Natural killer cell treated with Interleukin-12 subunit alpha and Interleukin-12 subunit beta and Interleukin-15 and Interleukin-18, amount 100 ng/mL, for 72 hours (primary cell): ENCODE data around the gene OR3A1. TPM values are rescaled to one million over a fixed set of nuclear protein-coding genes. Genes with fewer than 3 reads are reported as not detected.
"Not testable (repeated sequence)": the region's sequence is repeated elsewhere in the genome, so short reads cannot be mapped to it uniquely, and the experiment has no call there.

ENCODE experiments used
- ATAC-seq, 2 donors: fragments of 150-1000 bp; cut with Tn5 transposase in 1 of 2; sonication (Bioruptor Pico), chemical (Tn5 transposase) in 1 of 2; 2 replicates each; pipeline ENCODE4 v1.10.0; 2021
- DNase-seq: peaks from one replicate; pipeline ENCODE4 v3.0.0; 2022; ENCODE audit warnings: low spot score
- H3K27ac Mint-ChIP-seq, 2 donors: 1 replicate in 1 of 2; 2 replicates in 1 of 2; pipeline ENCODE4 v1.8.0; 2022; ENCODE audit warnings: mixed read lengths in 2 of 2, mild to moderate bottlenecking in 1 of 2, moderate library complexity in 1 of 2
- H3K27me3 Mint-ChIP-seq, 2 donors: 1 replicate in 1 of 2; 2 replicates in 1 of 2; pipeline ENCODE4 v1.8.0; 2022; ENCODE audit warnings: mixed read lengths in 2 of 2
- H3K36me3 Mint-ChIP-seq: one replicate; pipeline ENCODE4 v1.8.0; 2022; ENCODE audit warnings: mixed read lengths
- H3K4me1 Mint-ChIP-seq, 2 donors: 1 replicate in 1 of 2; 2 replicates in 1 of 2; pipeline ENCODE4 v1.8.0; 2022; ENCODE audit warnings: low read depth in 2 of 2, mixed read lengths in 2 of 2, mild to moderate bottlenecking in 1 of 2
- H3K4me3 Mint-ChIP-seq: one replicate; pipeline ENCODE4 v1.8.0; 2022; ENCODE audit warnings: mixed read lengths
- H3K9me3 Mint-ChIP-seq: 2 replicates; pipeline ENCODE4 v1.8.0; 2022; ENCODE audit warnings: mixed read lengths
- total RNA-seq, 2 donors: library from RNA; stranded (reverse); gene quantifications; one replicate each; pipeline ENCODE4 v1.2.3, GENCODE V29; 2022

Gene OR3A1
- under 1 TPM in 1 of 2 donors, not detected in 1; 0.57 TPM for total RNA-seq

GRCh38 chr17:3298260-3298659, at the start of gene OR3A1:
OR3A1 (minus strand) TSS chr17:3298360; CDS start chr17:3292582, 5,778 bp downstream.
- Mint-ChIP-seq H3K36me3 (peaks cover 4% of the 10 kb centered on the region), H3K9me3 (no peaks in the 10 kb centered on the region), H3K27me3 (peaks cover 13 to 52% of the 10 kb centered on the region in 2 donors), H3K4me3 (no peak within 1 kb of the TSS), H3K4me1 (no peaks in the 10 kb centered on the region), H3K27ac (no peak within 1 kb of the TSS)
- no peak for ATAC-seq
- DNase-seq = no peak

DNA sequence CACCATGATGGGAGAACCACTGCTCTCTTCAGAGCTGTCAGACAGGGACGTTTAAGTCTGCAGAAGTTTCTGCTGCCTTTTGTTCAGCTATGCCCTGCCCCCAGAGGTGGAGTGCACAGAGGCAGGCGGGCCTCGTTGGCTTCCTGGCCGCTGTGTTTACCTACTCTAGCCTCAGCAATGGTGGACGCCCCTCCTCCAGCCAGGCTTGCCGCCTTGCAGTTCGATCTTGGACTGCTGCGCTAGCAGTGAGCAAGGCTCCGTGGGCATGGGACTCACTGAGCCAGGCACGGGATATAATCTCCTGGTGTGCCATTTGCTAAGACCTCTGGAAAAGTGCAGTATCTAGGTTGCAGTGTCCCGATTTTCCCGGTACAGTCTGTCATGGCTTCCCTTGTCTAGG, 44.6 kb upstream of the OR3A1 start:
- H3K27me3 Mint-ChIP-seq = peaks cover 31 to 52% of the 10 kb centered on the region in 2 donors
- not testable (repeated sequence) for ATAC-seq, DNase-seq, H3K9me3 Mint-ChIP-seq, H3K4me1 Mint-ChIP-seq, H3K27ac Mint-ChIP-seq, H3K4me3 Mint-ChIP-seq, H3K36me3 Mint-ChIP-seq

DNA sequence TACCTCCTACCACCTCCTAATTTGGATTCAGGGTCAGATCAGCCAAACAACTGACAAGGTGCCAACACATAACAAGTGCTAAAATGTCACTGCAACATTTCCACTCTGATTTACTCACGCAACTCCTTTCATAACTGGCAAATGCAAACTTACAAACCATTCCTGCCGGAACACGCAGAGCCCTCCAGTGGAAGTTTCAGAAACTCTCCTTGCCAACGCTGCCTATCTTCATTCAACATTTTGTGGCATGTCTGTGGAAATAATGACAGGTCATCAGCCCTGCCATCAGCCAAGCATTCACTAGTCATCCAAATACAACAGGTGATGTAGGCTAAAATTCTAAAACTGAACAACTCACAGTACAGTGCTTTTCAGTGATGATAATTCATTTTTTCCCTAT, 37.7 kb upstream of the OR3A1 start:
- Mint-ChIP-seq H3K4me1 (no peaks in the 10 kb centered on the region), H3K9me3 (peaks cover 5% of the 10 kb centered on the region), H3K27me3 (peaks cover 29 to 53% of the 10 kb centered on the region in 2 donors), H3K36me3 (no peaks in the 10 kb centered on the region), H3K4me3 (no peak overlapping the region), H3K27ac (no peak overlapping the region)
- ATAC-seq = no peak
- DNase-seq = no peak

DNA sequence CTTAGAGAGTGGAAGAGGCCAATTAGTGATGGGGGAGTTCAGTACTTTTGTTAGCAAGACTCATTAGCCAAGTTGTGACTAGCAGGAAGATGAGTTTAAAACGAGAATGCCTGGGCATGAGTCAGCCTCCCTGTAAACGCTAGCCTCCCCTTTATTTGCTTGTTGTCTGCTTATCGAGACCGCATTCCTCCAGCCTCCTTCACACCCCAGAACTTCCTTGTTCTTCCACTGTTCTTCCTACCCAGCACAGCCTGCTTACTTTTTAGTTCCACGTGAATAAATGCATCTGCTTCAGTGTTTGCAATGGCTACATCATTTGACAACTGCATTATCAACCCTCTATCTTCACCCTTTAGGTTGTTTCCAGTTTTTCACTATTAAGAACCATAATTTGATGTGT, 20.2 kb upstream of the OR3A1 start:
- DNase-seq = no peak
- no peak for ATAC-seq
- Mint-ChIP-seq H3K36me3 (no peaks in the 10 kb centered on the region), H3K9me3 (no peaks in the 10 kb centered on the region), H3K27ac (no peak overlapping the region), H3K4me1 (no peaks in the 10 kb centered on the region), H3K27me3 (peaks cover 13 to 30% of the 10 kb centered on the region in 2 donors), H3K4me3 (no peak overlapping the region)

DNA sequence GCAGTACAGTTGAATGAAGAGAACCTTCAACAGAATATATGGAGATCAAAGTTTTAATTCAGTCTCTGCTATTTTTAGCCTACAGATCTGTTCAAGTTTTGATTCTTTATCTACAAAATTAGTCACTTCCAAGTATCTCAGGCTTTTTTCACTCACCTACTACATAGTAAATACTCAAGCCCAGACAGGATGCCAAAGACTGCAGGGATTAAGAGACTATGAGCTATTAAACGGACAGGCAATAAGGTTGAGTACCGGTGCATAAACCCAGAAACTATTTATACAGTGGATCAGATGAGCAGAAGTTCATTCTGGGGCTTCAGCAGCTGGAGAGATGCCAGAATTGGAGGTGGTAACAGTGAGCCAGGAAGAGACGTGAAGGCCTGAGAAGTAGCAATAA, 18.7 kb upstream of the OR3A1 start:
- H3K27me3 Mint-ChIP-seq = peaks cover 7 to 22% of the 10 kb centered on the region in 2 donors
- no peak overlapping the region for H3K27ac Mint-ChIP-seq
- ATAC-seq = no peak
- no peak overlapping the region for H3K4me3 Mint-ChIP-seq
- H3K9me3 Mint-ChIP-seq = no peaks in the 10 kb centered on the region
- no peaks in the 10 kb centered on the region for H3K36me3 Mint-ChIP-seq
- no peaks in the 10 kb centered on the region for H3K4me1 Mint-ChIP-seq
- no peak for DNase-seq

DNA sequence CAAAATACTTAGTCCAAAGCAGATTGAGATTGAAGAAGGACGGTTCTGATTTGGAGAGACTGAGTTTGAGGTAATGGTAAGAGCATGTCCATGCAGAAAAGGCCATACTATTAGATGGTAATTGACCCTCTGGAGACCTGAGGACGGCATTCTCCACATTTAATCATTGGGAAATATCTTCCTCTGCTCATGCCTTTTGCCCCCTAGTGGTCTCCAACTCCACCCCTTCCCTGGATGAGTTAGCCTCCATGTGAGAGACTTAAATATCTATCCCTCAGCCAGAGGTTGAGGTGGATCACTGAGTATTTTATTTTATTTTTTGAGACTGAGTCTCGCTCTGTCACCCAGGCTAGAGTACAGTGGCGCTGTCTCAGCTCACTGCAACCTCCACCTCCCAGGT, 10.4 kb upstream of the OR3A1 start:
- Mint-ChIP-seq H3K9me3 (no peaks in the 10 kb centered on the region), H3K4me3 (no peak overlapping the region), H3K4me1 (no peaks in the 10 kb centered on the region), H3K36me3 (no peaks in the 10 kb centered on the region), H3K27me3 (peaks cover 11 to 35% of the 10 kb centered on the region in 2 donors), H3K27ac (no peak overlapping the region)
- ATAC-seq (no peak), DNase-seq (no peak)

DNA sequence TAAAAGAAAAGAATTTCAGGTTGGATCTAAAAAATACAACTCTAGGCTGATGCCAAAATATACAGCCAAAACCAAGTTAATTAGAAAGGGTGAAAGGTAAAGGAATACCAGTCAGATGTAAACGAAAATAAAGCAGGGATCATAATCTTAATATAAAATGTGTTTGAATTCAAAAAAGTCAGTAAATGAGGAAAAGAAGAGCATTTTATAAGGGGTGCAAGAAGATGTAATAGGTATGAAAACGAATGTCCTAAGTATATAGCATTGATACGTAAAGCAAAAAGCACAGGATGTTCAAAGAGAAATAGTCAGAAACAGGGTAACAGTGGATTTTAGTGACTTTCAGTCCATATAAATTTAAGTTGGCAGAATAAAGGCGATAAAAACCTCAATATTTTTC, 2.5 kb downstream of the OR3A1 start:
- Mint-ChIP-seq H3K36me3 (no peaks in the 10 kb centered on the region), H3K4me1 (no peaks in the 10 kb centered on the region), H3K9me3 (no peaks in the 10 kb centered on the region), H3K27ac (no peak overlapping the region), H3K4me3 (no peak overlapping the region), H3K27me3 (peaks cover 20 to 60% of the 10 kb centered on the region in 2 donors)
- ATAC-seq = no peak
- DNase-seq = no peak

GRCh38 chr17:3293548-3293947, 4.6 kb downstream of the OR3A1 start:
- not testable (repeated sequence) for ATAC-seq, H3K4me1 Mint-ChIP-seq, H3K4me3 Mint-ChIP-seq, H3K27ac Mint-ChIP-seq, H3K9me3 Mint-ChIP-seq, H3K36me3 Mint-ChIP-seq, DNase-seq
- H3K27me3 Mint-ChIP-seq = peaks cover 25 to 78% of the 10 kb centered on the region in 2 donors

GRCh38 chr17:3282901-3283300, 15.3 kb downstream of the OR3A1 start:
- no peaks in the 10 kb centered on the region for H3K36me3 Mint-ChIP-seq
- peaks cover 2 to 10% of the 10 kb centered on the region in 2 donors for H3K27me3 Mint-ChIP-seq
- DNase-seq (no peak), ATAC-seq (no peak)
- H3K27ac Mint-ChIP-seq = no peak overlapping the region
- H3K4me1 Mint-ChIP-seq = peaks cover 0 to 5% of the 10 kb centered on the region in 2 donors
- H3K9me3 Mint-ChIP-seq = peaks cover 3% of the 10 kb centered on the region
- H3K4me3 Mint-ChIP-seq = no peak overlapping the region

DNA sequence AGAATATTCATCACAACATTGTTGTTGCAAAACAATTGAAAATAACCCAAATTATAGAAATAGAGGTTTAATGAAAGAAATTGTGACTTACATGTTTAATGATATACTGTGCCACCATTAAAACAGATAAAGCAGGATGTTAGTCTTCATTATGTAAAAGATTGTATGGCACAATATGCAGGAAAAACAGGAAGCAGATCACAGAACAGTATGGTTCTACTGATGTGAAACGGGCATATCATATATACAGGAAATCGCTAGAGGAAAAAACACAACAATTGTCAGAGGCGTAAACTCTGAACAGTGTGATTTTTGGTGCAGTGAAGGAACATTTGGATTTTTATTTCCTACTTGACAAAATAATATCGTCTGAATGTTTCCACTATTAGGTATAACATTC, 22.0 kb downstream of the OR3A1 start:
- H3K27me3 Mint-ChIP-seq = peaks cover 5 to 20% of the 10 kb centered on the region in 2 donors
- ATAC-seq (no peak), DNase-seq (no peak)
- H3K9me3 Mint-ChIP-seq = peaks cover 9% of the 10 kb centered on the region
- no peak overlapping the region for H3K4me3 Mint-ChIP-seq
- peaks cover 5 to 8% of the 10 kb centered on the region in 2 donors for H3K4me1 Mint-ChIP-seq
- H3K36me3 Mint-ChIP-seq = peaks cover 7% of the 10 kb centered on the region
- no peak overlapping the region for H3K27ac Mint-ChIP-seq

DNA sequence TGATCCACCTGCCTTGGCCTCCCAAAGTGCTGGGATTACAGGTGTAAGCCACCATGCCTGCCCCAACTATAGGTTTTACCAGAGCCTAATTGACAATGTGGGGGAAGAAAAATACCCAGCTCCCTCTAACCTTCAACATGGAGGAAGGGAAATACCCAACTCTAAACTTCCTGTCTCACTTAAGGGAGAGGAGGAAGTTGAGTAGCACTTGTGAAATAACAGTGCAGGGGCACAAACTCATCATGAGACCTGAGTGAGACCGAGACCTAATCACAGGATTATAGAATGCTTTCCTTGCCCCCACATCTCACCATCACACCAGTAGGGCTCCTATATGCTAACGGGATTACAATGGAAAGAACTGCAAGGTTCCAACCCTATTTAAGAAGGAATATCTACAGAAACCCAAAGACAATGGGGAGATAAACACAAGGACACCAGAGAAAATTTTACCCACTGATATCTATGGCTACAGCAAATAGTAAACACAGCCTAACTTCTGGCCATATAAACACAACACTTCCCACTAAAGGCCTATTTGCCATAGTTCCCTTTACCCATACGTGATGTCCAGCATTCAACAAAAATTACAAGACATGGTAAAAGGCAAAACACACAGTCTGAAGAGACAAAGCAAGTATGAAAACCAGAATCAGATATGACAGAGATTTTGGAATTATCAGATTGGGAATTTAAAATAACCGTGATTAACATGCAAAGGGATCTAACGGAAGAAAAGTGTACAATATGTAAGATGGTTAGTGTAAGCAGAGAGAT, 26.9 kb downstream of the OR3A1 start:
- peaks cover 7 to 10% of the 10 kb centered on the region in 2 donors for H3K4me1 Mint-ChIP-seq
- no peak overlapping the region for H3K4me3 Mint-ChIP-seq
- H3K36me3 Mint-ChIP-seq = peaks cover 19% of the 10 kb centered on the region
- H3K9me3 Mint-ChIP-seq = peaks cover 10% of the 10 kb centered on the region
- ATAC-seq (peak; percentile 53 to 85), DNase-seq (no peak)
- H3K27me3 Mint-ChIP-seq = peaks cover 6 to 38% of the 10 kb centered on the region in 2 donors
- H3K27ac Mint-ChIP-seq = peak overlapping the region in 1 of 2 donors; percentile 40

DNA sequence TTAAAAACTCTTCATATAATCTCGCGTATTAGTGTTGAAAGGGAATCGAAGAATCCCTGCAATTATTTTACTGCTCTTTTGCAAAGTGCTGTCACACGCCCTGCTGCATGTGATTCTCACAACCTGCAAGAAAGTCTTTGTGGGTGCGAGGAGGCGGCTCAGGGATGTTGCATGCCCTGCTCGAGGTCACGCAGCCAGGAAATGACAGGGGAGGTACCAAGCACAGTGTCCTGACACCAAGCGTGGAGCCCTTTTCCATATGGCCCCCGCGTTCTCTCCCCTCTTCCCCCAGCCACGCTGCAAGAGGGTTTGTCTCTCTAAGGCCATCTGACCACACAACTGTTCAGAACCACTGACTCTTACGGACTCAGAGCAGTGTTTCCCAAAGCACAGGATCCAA, 37.6 kb downstream of the OR3A1 start:
- Mint-ChIP-seq H3K4me3 (peak overlapping the region; percentile 8), H3K27me3 (peaks cover 7 to 32% of the 10 kb centered on the region in 2 donors), H3K36me3 (no peaks in the 10 kb centered on the region), H3K4me1 (peaks cover 7 to 12% of the 10 kb centered on the region in 2 donors), H3K27ac (peak overlapping the region in 1 of 2 donors; percentile 75), H3K9me3 (no peaks in the 10 kb centered on the region)
- peak in 1 of 2 donors; percentile 87 for ATAC-seq
- DNase-seq = peak; percentile 70

DNA sequence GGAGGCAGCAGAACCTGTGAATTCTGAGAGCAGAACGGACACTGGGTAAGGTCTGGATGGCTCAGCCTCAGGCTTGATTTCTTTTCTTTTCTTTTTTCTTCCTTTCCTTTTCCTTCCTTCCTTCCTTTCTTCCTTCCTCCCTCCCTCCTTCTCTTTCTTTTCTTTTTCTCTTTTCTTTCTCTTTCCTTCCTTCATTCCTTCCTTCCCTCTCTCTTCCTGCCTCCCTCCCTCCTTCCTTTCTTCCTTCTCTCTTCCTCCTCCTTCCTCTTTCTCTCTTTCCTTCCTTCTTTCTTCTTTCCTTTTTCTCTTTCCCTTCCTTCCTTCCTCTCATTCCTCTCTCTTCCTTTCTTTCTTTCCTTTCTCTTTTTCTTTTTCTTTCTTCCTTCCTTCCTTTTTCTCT, 38.0 kb downstream of the OR3A1 start:
- Mint-ChIP-seq H3K4me3 (peak overlapping the region; percentile 8), H3K27me3 (peaks cover 7 to 31% of the 10 kb centered on the region in 2 donors), H3K27ac (peak overlapping the region in 1 of 2 donors; percentile 75), H3K36me3 (no peaks in the 10 kb centered on the region), H3K4me1 (peaks cover 7 to 12% of the 10 kb centered on the region in 2 donors), H3K9me3 (no peaks in the 10 kb centered on the region)
- ATAC-seq (no peak), DNase-seq (no peak)

- H3K4me1 Mint-ChIP-seq = peaks cover 7 to 17% of the 10 kb centered on the region in 2 donors
- no peaks in the 10 kb centered on the region for H3K36me3 Mint-ChIP-seq
- H3K9me3 Mint-ChIP-seq = no peaks in the 10 kb centered on the region
- H3K27ac Mint-ChIP-seq = no peak overlapping the region
- no peak for ATAC-seq
- no peak overlapping the region for H3K4me3 Mint-ChIP-seq
- DNase-seq = no peak
- peaks cover 7 to 33% of the 10 kb centered on the region in 2 donors for H3K27me3 Mint-ChIP-seq
Measured at GRCh38 chr17:3256575-3256974, 41.6 kb downstream of the OR3A1 start.
